ENCODE measurements around the gene ST7.

ST7 gene

GRCh38 chr7:117165656-117166055 is 212.4 kb downstream of the ST7 start:
- DNase-seq: no peak

GRCh38 chr7:117169907-117170306 is 216.6 kb downstream of the ST7 start:
- no peak for DNase-seq

- no peak for DNase-seq
These were observed 217.8 kb downstream of the ST7 start for GRCh38 chr7:117171106-117171505.

GRCh38 chr7:117172283-117172682 is 219.0 kb downstream of the ST7 start:
- no peak for DNase-seq

- no peak for DNase-seq
These were observed 219.9 kb downstream of the ST7 start for GRCh38 chr7:117173035-117173770.

- no peak for DNase-seq
These were observed 222.9 kb downstream of the ST7 start for GRCh38 chr7:117176206-117176605.

GRCh38 chr7:117178600-117178999 is 225.3 kb downstream of the ST7 start:
- no peak for DNase-seq

GRCh38 chr7:117179701-117180100 is 226.4 kb downstream of the ST7 start:
- no peak for DNase-seq

GRCh38 chr7:117183729-117184128 is 230.4 kb downstream of the ST7 start:
- no peak for DNase-seq

GRCh38 chr7:117184367-117184766 is 231.1 kb downstream of the ST7 start:
- DNase-seq: no peak

GRCh38 chr7:117185124-117185523 is 231.8 kb downstream of the ST7 start:
- no peak for DNase-seq

GRCh38 chr7:117186218-117187010 is 233.1 kb downstream of the ST7 start:
- DNase-seq: no peak

- DNase-seq: no peak
These were observed 235.1 kb downstream of the ST7 start for GRCh38 chr7:117188376-117188775.

GRCh38 chr7:117188949-117189592 is 235.8 kb downstream of the ST7 start:
- DNase-seq: no peak

GRCh38 chr7:117190104-117190503 is 236.8 kb downstream of the ST7 start:
- no peak for DNase-seq

- DNase-seq: no peak
These were observed 237.6 kb downstream of the ST7 start for GRCh38 chr7:117190746-117191435.

GRCh38 chr7:117192108-117192507 is 238.8 kb downstream of the ST7 start:
- DNase-seq: no peak

GRCh38 chr7:117193564-117193963 is 240.3 kb downstream of the ST7 start:
- DNase-seq: no peak

- DNase-seq: no peak
These were observed 241.1 kb downstream of the ST7 start for GRCh38 chr7:117194445-117194844.

- DNase-seq: no peak
These were observed 242.2 kb downstream of the ST7 start for GRCh38 chr7:117195361-117196029.

- no peak for DNase-seq
These were observed 246.8 kb downstream of the ST7 start for GRCh38 chr7:117200132-117200531.

- DNase-seq: no peak
These were observed 247.6 kb downstream of the ST7 start for GRCh38 chr7:117200786-117201458.

Data from activated CD4-positive, alpha-beta T cell treated with anti-CD3 and anti-CD28 coated beads, Interleukin-2, amount 50 U/mL, for 48 hours (primary cell).